Vagina (tissue), 2 donors: ENCODE data around the gene FOXP4.

Source experiments
- POLR2AphosphoS5 ChIP-seq, 2 donors: sonication (generic); formaldehyde crosslinking; IDR thresholded peaks; one replicate each; pipeline ENCODE4 v1.9.0; 2017; ENCODE audit warnings: antibody characterized with exemption in 2 of 2, mild to moderate bottlenecking in 2 of 2, low read depth in 1 of 2; ENCODE audit not compliant: insufficient read depth in 1 of 2
- TF ChIP-seq, protein P1 (sequence below), 3 experiments: fragments of 450-650 bp in 2 of 3; fragments of 200-600 bp in 1 of 3; sonication (generic) in 1 of 3; IDR thresholded peaks; one replicate each; pipeline ENCODE4 v1.5.1; 2017 to 2019; ENCODE audit warnings: antibody characterized with exemption in 3 of 3, mild to moderate bottlenecking in 2 of 3, moderate library complexity in 2 of 3

DNA sequence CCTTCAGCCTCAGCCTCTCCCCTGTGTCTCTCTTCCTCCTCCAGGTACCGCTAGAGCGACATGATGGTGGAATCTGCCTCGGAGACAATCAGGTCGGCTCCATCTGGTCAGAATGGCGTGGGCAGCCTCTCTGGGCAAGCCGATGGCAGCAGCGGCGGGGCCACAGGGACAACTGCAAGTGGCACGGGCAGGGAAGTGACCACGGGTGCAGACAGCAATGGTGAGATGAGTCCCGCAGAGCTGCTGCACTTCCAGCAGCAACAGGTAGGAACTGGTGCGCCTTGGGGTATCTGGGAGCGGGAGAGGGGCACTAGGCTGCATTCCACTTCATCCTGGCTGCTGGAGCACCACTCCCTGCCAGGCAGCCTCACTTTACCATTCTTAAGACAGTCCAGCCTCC lies 19.5 kb downstream of the FOXP4 start:
- no peak for TF ChIP-seq POLR2AphosphoS5 (IDR thresholded peaks at IDR 0.05; ENCODE audit: insufficient read depth in 1 of 2, low read depth in 1 of 2)
- TF ChIP-seq, protein P1, sequence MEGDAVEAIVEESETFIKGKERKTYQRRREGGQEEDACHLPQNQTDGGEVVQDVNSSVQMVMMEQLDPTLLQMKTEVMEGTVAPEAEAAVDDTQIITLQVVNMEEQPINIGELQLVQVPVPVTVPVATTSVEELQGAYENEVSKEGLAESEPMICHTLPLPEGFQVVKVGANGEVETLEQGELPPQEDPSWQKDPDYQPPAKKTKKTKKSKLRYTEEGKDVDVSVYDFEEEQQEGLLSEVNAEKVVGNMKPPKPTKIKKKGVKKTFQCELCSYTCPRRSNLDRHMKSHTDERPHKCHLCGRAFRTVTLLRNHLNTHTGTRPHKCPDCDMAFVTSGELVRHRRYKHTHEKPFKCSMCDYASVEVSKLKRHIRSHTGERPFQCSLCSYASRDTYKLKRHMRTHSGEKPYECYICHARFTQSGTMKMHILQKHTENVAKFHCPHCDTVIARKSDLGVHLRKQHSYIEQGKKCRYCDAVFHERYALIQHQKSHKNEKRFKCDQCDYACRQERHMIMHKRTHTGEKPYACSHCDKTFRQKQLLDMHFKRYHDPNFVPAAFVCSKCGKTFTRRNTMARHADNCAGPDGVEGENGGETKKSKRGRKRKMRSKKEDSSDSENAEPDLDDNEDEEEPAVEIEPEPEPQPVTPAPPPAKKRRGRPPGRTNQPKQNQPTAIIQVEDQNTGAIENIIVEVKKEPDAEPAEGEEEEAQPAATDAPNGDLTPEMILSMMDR (IDR thresholded peaks at IDR 0.05), result no peak
